Measurements from ENCODE around the gene ARHGEF33. TPM values are rescaled to one million over a fixed set of nuclear protein-coding genes. Genes with fewer than 3 reads are reported as not detected.

The ARHGEF33 gene
- 0.18 and 0.32 TPM in 2 replicates for total RNA-seq

GRCh38 chr2:38889575-38889974 is at the start of gene ARHGEF33:
Gene ARHGEF33 (plus strand): TSS chr2:38889875. CDS start chr2:38919448, 29,573 bp downstream.

GRCh38 chr2:38875576-38876367 is 13.9 kb upstream of the ARHGEF33 start, which contains the start of the genes DHX57 and MORN2:
Gene DHX57 (minus strand): TSS chr2:38875934. CDS start chr2:38868405, 7,529 bp downstream.
Gene MORN2 (plus strand): TSS chr2:38875976.

Other genes starting within 250 kb of the ARHGEF33 start
- gene GALM, start 223.8 kb upstream of the ARHGEF33 start, total RNA-seq, result 9.2 and 15.5 TPM in 2 replicates
- gene SRSF7, start 138.5 kb upstream of the ARHGEF33 start, total RNA-seq, result 68.7 and 94.6 TPM in 2 replicates
- 3.2 and 4.2 TPM in 2 replicates for gene GEMIN6, start 111.7 kb upstream of the ARHGEF33 start, total RNA-seq
- 6.7 and 11.5 TPM in 2 replicates for gene DHX57, start 13.9 kb upstream of the ARHGEF33 start, total RNA-seq
- 22.0 and 27.5 TPM in 2 replicates for gene MORN2, start 13.9 kb upstream of the ARHGEF33 start, total RNA-seq
- gene SOS1, start 231.2 kb downstream of the ARHGEF33 start, total RNA-seq, result 25.6 and 28.5 TPM in 2 replicates